GM12873 (cell line): Measurements from ENCODE around the gene FXYD5.

Source experiments
- TF ChIP-seq, protein P1 (sequence below): IDR thresholded peaks from 2 replicates; pipeline ENCODE4 v1.5.1; 2012; ENCODE audit warnings: low read depth, mild to moderate bottlenecking, moderate library complexity, low read length, control low read depth; ENCODE audit not compliant: insufficient read depth; ENCODE audit errors: missing control alignments

Gene FXYD5

DNA sequence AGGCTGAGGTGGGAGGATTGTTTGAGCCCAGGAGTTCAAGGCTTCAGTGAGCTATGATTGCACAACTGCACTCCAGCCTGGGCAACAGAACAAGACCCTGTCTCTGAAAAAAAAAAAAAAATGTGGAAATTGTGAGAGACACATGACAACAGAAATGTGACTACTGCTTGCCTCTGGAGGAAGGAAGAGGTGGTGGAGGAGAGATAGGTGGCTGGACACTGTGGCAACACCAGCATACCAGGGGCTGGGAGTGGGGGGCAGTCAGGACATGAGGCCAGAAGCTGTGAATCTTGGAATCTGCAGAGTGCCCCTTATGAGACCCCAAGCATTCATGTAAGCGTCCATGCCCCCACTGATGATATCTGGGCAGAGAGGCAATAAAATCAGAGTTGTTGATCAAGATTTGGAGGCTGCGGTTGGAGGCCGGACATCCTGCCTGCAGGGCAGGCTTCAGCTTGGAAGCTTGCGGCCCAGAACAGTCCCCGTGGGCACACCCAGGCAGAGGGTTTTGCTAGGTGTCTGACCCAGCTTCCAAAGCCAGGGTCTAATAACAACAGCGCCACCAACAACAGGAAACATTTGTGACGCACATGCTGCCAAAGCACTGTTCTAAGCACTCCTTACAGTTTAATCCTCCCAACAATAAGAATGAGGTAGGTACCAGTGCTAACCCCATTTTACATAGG lies 57.2 kb downstream of the FXYD5 start:
- TF ChIP-seq, protein P1, sequence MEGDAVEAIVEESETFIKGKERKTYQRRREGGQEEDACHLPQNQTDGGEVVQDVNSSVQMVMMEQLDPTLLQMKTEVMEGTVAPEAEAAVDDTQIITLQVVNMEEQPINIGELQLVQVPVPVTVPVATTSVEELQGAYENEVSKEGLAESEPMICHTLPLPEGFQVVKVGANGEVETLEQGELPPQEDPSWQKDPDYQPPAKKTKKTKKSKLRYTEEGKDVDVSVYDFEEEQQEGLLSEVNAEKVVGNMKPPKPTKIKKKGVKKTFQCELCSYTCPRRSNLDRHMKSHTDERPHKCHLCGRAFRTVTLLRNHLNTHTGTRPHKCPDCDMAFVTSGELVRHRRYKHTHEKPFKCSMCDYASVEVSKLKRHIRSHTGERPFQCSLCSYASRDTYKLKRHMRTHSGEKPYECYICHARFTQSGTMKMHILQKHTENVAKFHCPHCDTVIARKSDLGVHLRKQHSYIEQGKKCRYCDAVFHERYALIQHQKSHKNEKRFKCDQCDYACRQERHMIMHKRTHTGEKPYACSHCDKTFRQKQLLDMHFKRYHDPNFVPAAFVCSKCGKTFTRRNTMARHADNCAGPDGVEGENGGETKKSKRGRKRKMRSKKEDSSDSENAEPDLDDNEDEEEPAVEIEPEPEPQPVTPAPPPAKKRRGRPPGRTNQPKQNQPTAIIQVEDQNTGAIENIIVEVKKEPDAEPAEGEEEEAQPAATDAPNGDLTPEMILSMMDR = peak; percentile 22

DNA sequence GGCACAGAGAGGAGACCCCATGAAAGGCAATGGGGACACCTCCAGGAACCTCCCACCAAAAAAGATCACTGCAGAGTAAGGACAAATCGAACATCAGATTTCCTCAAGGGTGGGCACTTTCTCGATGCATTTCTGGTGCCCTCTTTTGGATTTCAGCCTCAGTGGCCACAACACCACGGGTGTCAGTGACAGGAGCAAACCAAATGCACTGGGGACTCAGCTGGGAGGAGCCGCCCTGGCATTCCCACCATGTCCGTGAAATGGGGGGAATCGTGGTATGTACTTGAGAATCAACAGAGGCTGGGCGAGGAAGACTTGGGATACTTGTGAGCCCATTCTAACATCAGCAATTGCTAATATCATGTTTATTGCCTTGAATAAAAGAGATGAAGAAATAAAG lies 57.7 kb downstream of the FXYD5 start:
- TF ChIP-seq, protein P1 = no peak

DNA sequence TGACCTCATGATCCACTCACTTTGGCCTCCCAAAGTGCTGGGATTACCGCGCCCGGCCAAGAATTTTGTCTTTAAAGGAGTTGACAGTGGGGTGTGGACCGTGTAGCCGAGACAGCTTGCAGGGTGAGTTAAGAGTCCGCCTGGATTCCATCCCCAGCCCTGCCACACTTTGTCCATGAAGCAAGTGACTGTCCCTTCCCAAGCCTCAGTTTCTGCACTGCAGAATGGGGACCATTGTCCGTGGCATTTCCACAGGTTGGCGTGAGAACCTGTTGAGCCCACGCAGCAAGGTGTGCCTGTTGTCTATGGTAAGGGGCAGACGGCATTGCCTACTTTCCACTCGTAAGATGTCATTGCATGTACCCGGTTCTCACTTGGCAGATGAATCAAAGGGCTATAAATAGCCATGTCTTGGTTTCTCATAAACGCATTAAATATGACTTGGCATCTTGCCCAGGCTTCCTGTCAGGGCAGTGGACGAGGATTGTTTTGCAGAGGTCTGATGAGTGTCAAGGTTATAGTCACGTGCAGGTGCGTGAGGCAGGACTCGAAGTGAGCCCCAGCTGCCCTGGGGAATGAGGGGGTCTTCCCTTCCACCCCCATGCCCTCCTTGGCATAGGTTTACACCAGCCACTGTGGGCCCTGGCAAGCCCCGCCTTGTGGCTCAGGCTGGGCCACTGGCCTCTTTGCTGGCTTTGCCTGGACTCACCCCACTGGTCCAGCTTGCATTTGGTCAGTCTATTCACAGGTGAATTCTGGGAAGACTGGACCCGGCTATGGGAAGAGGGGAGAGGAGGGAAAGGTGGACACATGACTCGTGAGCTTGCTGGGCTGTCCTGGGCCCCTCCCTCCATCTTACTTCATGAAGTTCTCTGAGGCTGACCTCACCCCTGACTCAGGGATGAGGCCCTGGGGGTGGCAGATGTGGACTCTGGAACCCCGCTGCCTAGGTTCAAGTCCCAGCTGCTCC lies 59.4 kb downstream of the FXYD5 start:
- TF ChIP-seq, protein P1 = no peak

DNA sequence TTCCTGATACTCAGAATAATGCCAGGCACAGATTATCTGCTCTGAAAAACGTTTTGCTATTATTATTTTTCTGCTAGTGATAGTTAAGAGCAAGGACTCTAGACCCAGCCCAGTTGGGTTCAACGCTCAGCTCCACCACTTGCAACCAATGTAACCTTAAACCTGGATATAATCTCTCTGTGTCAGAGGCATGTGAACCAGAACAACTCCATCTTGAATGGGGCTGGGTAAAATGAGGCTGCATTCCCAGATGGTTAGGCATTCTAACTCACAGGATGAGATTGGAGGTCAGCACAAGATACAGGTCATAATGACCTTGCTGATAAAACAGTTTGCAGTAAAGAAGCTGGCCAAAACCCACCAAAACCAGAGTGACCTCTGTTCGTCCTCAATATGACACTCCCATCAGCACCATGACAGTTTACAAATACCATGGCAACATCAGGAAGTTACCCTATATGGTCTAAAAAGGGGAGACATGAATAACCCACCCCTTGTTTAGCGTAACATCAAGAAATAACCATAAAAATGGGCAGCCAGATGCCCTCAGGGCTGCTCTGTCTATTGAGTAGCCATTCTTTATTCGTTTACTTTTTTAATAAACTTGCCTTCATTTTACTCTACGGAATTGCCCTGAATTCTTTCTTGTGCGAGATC lies 60.4 kb downstream of the FXYD5 start:
- TF ChIP-seq, protein P1 = no peak

DNA sequence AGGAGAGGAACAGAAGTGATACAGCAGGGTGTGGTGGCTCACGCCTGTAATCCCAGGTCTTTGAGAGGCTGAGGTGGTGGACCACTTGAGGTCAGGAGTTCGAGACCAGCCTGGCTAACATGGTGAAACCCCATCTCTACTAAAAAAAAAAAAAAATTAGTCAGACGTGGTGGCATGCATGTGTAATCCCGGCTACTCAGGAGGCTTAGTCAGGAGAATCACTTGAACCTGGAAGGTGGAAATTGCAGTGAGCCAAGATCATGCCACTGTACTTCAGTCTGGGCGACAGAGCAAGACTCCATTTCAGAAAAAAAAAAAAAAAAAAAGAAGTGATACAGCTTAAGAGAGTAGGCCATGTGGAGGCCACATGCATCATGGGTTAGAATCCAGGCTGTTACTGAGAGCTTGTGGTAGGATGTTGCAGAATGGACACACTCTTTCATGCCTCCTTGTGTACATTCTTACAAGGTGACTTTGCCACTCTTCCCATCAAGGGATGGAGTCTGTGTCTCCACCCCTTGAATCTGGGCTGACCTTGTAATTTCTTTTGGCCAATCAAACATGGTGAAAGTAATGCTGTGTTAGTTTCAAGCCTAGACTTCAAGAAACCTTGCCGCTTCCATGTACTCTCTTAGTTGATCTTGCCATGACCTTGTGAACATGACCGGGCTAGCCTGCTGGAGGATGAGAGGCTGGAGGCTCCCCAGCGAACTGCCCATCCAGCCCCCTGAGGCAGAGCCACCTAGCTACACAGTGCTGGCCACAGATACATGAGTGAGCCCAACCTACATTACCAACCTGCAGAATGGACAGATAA lies 61.7 kb downstream of the FXYD5 start:
- TF ChIP-seq, protein P1 = no peak

DNA sequence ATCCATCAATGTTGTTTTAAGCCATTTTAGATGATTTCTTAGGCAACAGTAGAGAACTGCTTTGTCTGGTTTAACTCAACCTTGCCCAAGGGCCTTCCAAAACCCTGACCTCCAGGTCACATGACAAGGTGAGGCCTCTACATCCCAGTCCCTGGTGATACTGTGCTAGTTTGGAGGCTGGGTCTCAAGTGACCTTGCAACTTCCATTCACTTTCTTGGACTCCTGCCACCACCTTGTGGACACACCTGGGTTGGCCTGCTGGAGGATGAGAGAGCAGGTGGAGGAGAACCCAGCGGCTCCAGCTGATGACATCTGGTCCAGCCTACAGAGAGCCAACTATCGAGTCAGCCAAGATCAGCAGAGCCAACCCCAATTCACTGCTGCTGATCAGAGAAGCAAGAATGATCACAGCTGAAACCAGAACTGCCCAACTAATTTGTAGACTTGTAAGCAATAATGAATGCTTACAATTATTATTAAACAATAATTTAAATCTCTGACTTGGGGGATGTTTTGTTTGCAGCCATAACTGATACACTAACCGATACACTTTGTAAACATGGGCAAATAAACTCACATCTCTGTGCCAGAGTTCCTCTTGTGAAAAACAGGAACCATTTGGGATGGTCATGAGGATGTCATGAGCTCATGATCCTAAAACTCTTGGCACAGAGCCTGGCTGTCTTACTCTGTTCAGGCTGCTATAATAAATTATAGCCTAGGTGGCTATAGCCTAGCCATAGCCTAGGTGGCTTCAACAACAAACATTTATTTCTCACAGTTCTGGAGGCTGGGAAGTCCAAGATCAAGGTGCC lies 62.5 kb downstream of the FXYD5 start:
- TF ChIP-seq, protein P1 = peak; percentile 40
